IMR-90 (cell line): Measurements from ENCODE around the gene EIF2B4.

ENCODE experiments used
- BHLHE40 ChIP-seq: fragments of 150-350 bp; IDR thresholded peaks from 2 replicates; pipeline ENCODE4 v1.6.1; 2016; ENCODE audit warnings: mild to moderate bottlenecking, low read depth, low read length
- CEBPB ChIP-seq: IDR thresholded peaks from 2 replicates; pipeline ENCODE4 v1.6.1; 2012; ENCODE audit warnings: low read depth, low read length, improper control_type of control experiment
- FOS ChIP-seq: fragments of 150-350 bp; IDR thresholded peaks from 2 replicates; pipeline ENCODE4 v1.6.1; 2016; ENCODE audit warnings: low read depth, low read length
- MAFK ChIP-seq: IDR thresholded peaks from 2 replicates; pipeline ENCODE4 v1.6.1; 2012; ENCODE audit warnings: low read depth, low read length, improper control_type of control experiment
- MAZ ChIP-seq: IDR thresholded peaks from 2 replicates; pipeline ENCODE4 v1.6.1; 2012; ENCODE audit warnings: low read depth, mild to moderate bottlenecking, low read length, improper control_type of control experiment, moderate library complexity, borderline replicate concordance
- MXI1 ChIP-seq: IDR thresholded peaks from 2 replicates; pipeline ENCODE4 v1.6.1; 2012; ENCODE audit warnings: low read depth, mild to moderate bottlenecking, low read length, moderate library complexity, borderline replicate concordance
- NFE2L2 ChIP-seq: fragments of 150-350 bp; IDR thresholded peaks from 2 replicates; pipeline ENCODE4 v1.6.1; 2016; ENCODE audit warnings: low read depth, mild to moderate bottlenecking, low read length
- POLR2A ChIP-seq: IDR thresholded peaks from 2 replicates; pipeline ENCODE4 v1.6.1; 2012; ENCODE audit warnings: mild to moderate bottlenecking, low read depth, low read length
- RAD21 ChIP-seq: IDR thresholded peaks from 2 replicates; pipeline ENCODE4 v1.6.1; 2012; ENCODE audit warnings: low read length, improper control_type of control experiment
- RCOR1 ChIP-seq: IDR thresholded peaks from 2 replicates; pipeline ENCODE4 v1.6.1; 2012; ENCODE audit warnings: mild to moderate bottlenecking, low read length, improper control_type of control experiment; ENCODE audit not compliant: insufficient replicate concordance
- RFX5 ChIP-seq: IDR thresholded peaks from 2 replicates; pipeline ENCODE4 v1.8.0; 2012; ENCODE audit warnings: low read depth, mild to moderate bottlenecking, low read length, moderate library complexity
- SMC3 ChIP-seq: fragments of 150-350 bp; IDR thresholded peaks from 2 replicates; pipeline ENCODE4 v1.6.1; 2016; ENCODE audit warnings: low read depth, mild to moderate bottlenecking, antibody characterized with exemption, low read length, moderate library complexity
- TF ChIP-seq, protein P1 (sequence below): conservative IDR thresholded peaks from 2 replicates; pipeline ENCODE4 v1.5.1; 2012; ENCODE audit warnings: mild to moderate bottlenecking, low read depth, low read length, improper control_type of control experiment
- TF ChIP-seq, protein P2 (sequence below): fragments of 150-350 bp; IDR thresholded peaks from 2 replicates; pipeline ENCODE4 v1.6.1; 2017; ENCODE audit warnings: mild to moderate bottlenecking, antibody characterized with exemption, low read length, low read depth

GRCh38 chr2:27324720-27325119 is 45.4 kb downstream of the EIF2B4 start:
- TF ChIP-seq POLR2A = no peak
- TF ChIP-seq, protein P1, sequence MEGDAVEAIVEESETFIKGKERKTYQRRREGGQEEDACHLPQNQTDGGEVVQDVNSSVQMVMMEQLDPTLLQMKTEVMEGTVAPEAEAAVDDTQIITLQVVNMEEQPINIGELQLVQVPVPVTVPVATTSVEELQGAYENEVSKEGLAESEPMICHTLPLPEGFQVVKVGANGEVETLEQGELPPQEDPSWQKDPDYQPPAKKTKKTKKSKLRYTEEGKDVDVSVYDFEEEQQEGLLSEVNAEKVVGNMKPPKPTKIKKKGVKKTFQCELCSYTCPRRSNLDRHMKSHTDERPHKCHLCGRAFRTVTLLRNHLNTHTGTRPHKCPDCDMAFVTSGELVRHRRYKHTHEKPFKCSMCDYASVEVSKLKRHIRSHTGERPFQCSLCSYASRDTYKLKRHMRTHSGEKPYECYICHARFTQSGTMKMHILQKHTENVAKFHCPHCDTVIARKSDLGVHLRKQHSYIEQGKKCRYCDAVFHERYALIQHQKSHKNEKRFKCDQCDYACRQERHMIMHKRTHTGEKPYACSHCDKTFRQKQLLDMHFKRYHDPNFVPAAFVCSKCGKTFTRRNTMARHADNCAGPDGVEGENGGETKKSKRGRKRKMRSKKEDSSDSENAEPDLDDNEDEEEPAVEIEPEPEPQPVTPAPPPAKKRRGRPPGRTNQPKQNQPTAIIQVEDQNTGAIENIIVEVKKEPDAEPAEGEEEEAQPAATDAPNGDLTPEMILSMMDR = no peak
- 0 out of 2 replicates have a peak, but pooled peaks have one; percentile 23 for TF ChIP-seq CEBPB
- no peak for TF ChIP-seq SMC3
- TF ChIP-seq NFE2L2 = no peak
- TF ChIP-seq MAZ = no peak
- no peak for TF ChIP-seq FOS
- TF ChIP-seq RAD21 = no peak
- no peak for TF ChIP-seq RFX5
- no peak for TF ChIP-seq MXI1
- TF ChIP-seq MAFK = no peak
- TF ChIP-seq, protein P2, sequence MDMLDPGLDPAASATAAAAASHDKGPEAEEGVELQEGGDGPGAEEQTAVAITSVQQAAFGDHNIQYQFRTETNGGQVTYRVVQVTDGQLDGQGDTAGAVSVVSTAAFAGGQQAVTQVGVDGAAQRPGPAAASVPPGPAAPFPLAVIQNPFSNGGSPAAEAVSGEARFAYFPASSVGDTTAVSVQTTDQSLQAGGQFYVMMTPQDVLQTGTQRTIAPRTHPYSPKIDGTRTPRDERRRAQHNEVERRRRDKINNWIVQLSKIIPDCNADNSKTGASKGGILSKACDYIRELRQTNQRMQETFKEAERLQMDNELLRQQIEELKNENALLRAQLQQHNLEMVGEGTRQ = no peak
- no peak for TF ChIP-seq BHLHE40
- TF ChIP-seq RCOR1 = no peak
